ENCODE data around the gene ME2.
"Not testable (repeated sequence)": the region's sequence is repeated elsewhere in the genome, so short reads cannot be mapped to it uniquely, and the experiment has no call there.

Gene ME2

DNA sequence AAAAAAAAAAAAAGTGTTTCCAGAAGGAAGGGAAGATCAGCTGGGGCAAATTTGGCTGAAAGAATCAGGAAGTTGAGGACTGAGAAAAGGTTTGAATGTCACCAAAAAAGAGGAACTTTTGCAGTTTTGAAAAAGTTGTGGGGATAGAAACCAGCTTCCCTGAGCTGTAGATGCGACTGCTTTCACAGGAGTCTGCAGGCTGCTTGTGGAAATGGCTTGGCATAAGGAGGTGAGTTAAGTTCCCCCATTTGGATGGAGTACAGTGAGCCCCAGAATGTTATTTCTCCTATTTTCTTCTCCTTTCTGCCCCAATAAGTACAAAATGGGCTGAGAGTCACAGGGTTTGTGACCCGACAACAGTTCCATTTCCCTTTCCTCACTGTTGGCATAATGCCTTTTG, 16.5 kb upstream of the ME2 start:
- DNase-seq (ENCODE audit: low read depth) = no peak

DNA sequence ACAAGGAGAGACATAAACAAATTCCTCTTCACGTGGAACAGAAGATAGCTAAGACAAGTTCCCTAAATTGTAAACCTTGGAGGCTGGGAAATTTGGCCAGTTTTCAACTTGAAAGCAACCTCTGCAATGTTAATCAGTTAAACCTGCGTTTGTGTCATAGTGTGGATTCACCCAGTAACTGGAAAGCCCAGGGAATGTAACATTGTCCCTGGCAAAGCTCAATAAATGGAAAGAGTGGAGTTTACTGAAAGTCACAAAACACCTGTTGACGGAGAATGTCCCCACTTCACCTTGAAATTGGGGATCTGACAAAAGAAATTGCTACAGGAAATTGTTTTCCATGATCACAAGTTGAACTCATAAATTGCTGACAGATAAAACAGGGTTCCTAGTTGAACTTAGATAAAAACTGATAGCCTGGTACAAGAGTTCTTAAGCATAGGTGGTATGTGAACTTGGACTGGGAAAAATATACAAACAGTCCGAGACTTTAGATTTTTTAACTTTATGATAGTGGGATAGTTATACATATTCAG, 15.0 kb upstream of the ME2 start:
- DNase-seq (ENCODE audit: low read depth) = no peak

DNA sequence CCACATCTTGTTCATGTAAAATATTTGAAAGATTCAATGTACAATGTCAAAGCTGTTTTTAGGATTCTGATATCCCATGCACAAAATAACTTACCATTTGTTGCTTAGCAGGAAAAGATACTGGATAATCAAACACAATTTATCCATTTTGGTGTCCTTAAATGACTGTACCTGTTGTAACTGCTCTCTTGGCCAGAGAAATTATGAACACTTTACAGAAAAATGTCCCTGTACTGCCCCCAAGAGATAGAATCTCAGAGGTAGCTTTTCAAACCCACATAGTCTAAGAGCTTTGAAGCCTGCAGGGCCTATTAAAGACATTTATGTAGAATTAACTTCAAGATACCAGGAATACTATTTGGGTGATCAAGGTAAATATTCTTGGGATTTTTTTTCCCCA, 12.2 kb upstream of the ME2 start:
- DNase-seq (ENCODE audit: low read depth) = peak; percentile 34

DNA sequence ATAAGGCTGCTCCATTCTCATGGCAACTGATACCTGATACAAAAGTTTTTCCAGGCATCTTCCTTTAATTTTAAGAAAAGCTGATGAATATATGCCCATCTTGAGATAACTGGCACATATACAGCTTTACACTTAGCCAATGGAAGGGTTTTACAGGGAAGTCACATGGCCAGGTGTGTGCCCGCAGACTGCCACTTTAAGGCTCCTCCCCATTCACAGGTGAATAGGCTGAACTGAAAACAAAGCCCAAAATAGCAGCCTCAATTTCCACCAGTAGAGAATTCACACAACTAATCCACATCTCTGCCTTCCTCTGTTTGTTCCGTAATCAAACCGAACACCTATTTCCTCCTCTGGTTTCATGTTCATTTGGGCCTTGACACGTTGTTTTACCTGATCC, 9.8 kb upstream of the ME2 start:
- no peak for DNase-seq (ENCODE audit: low read depth)

DNA sequence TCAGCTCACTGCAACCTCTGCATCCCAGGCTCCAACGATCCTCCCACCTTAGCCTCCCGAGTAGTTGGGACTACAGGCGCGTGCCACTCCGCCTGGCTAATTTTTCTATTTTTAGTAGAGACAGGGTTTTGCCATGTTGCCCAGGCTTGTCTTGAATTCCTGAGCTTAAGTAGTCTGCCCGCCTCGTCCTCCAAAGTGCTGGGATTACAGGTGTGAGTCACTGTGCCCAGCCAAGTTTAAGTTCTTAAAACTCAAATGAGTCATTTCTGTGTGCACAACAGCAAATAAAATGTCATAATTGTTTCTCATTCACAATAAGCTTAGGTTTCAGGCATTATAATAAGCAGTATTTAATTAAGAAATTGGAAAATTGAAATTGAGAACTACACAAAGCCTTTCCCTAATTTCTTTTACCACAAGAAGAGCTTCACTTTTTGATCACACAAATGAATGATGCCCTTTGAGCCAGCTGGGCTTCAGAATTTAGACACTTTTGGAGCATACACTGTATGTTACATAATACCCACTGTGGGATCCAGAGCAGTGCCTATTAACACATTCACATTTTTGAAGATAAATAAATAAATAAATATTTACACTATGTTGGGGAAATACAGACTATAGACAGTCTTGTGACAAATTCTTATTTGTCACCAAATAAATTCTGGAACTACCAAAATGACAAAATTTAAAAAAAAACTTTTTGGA, 8.6 kb upstream of the ME2 start:
- peak; percentile 87 for DNase-seq (ENCODE audit: low read depth)

DNA sequence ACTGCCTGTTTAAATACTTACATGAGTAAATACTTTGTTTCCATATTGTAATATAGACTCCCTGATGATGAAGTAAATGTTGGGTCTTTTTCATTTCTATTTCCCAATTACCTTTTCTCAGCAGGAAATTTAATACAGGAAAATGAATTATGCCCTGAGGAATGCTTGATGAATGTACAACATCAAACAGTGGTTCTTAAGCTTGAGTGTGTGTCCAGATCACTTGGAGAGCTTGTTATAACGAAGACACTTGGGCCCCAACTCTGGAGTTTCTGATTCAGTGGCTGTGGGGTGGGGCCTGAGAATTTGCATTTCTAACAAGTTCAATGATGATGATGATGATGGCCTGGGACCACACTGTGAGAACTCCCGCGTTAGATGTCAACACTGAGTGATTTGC, 7.1 kb upstream of the ME2 start:
- peak; percentile 20 for DNase-seq (ENCODE audit: low read depth)

DNA sequence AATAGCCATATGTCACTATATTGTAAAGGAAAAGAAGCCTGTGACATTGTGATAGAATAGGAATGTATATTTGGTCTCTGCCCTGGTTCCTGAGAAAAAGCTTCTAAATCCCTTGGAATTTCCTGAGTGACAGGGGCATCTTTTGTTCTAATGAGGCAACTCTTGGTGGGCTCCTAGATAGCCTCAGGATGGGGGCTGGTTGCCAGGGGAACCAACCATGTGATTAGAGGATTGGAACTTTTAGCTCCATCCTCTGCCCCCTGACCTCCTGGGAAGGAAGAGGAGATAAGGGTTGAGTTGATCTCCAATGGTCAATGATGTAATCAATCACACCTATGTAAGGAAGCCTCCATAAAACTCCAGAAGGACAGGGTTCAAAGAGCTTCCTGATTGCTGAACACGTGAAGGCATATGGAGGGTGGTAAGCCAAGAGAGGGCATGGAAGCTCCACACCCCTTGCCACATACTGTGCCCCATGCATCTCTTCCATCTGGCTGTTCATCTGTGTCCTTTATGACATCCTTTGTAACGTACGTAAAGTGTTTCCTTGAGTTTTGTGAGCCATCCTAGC, 2.9 kb upstream of the ME2 start:
- DNase-seq (ENCODE audit: low read depth) = no peak

DNA sequence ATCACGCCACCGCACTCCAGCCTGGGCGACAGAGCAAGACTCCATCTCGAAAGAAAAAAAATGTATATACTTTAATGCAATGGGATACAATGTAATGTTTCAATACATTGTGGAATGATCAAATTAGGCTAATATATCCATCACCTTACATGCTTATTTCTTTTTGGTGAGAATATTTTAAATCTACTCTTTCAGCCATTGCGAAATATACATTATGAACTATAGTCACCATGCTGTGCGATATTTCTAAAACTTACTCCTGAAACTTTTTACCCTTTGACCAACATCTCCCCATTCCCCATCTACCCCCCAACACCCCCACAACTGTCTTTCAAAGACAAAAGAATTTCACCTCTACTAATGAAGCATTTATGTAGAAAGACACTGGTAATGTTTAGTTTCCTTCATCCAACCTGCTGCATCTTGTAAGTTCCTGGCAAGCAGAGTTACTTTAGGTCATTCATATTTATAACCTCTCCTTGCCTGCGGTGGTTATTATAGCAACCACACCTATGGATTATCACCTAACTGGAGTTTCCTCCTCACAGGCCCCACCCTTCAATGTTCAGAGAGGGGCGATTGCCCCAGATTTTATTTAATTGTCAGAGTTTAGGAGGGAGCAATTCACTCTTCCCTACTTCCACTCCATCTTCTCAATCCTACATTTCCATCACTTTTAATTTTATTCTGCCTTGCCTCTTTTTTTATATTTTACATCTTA, 1.2 kb upstream of the ME2 start:
- no peak for DNase-seq (ENCODE audit: low read depth)

DNA sequence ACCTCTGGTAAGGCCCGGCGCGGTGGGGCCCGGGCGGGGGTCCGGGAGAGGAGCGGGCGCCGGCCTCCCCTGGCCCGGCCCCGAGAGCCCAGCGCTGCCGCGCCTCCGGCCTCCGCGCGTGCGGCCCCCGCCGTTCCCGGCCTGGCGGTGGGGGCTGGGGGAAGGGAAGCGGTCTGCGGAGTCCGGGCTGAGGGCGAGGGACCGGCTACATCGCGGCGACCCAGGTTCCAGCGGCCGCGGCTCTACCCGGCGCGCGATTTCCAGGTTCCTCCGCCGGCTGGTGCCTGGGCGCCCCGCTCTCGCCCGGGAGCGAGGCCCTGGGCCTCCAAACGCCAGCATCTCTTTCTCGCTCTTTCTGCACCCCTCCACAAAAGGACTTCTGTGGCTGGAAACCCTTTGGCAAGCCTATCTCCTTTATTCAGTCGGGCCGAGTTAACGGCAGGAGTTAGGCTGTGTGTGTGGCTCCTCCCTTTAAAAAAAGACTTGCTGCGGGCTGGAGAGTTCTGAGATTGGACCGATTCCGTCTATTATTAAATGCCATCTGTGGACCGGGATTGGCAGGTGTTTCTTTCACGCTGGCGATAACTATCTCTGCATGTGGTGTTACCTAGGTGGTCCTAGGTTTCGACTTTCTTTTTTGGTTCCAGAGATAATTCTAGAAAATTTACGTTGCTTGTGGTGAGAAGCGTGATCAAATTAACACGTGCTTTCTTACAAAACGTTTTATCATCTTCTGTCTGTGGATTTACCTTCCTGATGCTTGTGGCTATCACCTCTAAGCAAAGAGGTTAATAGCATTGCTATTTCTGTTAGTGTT, 592 bp downstream of the ME2 start:
- DNase-seq (ENCODE audit: low read depth) = peak; percentile 58

DNA sequence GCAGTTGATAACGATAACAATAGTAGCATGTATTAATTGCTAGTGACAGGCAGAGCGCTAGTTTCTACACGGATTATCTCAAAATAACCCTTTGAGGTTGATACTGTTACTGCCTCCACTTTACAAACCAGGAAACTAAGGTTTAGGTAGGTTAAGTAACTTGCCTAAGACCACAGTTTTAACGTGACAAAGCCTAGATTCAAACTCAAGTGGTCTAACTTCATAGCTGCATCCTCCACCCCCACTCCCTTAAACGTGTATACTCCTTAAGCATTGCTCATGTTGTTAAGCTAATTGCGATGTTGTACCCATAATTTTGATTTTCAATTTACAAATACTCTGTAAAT, 1.2 kb downstream of the ME2 start:
- peak; percentile 23 for DNase-seq (ENCODE audit: low read depth)

DNA sequence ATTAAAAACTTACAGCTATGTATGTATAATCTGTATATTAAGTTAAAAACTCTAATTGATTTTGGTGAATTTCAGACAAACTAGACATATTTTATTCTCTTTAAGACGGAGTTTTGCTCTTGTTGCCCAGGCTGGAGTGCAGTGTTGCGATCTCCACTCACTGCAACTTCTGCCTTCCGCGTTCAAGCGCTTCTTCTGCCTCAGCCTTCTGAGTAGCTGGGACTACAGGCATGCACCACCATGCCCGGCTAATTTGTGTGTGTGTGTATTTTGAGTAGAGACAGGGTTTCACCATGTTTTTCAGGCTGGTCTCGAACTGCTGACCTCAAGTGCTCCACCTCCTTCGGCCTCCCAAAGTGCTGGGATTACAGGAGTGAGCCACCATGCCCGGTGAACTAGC, 2.0 kb downstream of the ME2 start:
- DNase-seq (ENCODE audit: low read depth) = not testable (repeated sequence)

DNA sequence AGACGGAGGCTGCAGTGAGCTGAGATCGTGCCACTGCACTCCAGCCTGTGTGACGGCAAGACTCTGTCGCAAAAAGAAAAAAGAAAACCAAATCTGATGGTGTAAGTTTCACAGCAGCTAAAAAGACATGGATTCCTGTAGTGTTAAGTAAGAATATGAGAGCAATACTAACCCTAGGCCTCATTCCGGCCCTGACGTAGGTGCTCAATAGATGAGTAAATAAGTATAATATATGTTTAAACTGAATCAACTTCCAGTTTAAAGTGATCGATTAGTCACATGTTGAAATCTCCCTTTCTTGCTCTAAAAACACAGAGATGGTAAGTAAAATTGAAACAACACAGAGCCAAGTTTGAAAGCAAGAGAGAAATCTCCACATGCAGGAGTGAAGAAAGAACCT, 8.0 kb downstream of the ME2 start:
- DNase-seq (ENCODE audit: low read depth) = no peak

DNA sequence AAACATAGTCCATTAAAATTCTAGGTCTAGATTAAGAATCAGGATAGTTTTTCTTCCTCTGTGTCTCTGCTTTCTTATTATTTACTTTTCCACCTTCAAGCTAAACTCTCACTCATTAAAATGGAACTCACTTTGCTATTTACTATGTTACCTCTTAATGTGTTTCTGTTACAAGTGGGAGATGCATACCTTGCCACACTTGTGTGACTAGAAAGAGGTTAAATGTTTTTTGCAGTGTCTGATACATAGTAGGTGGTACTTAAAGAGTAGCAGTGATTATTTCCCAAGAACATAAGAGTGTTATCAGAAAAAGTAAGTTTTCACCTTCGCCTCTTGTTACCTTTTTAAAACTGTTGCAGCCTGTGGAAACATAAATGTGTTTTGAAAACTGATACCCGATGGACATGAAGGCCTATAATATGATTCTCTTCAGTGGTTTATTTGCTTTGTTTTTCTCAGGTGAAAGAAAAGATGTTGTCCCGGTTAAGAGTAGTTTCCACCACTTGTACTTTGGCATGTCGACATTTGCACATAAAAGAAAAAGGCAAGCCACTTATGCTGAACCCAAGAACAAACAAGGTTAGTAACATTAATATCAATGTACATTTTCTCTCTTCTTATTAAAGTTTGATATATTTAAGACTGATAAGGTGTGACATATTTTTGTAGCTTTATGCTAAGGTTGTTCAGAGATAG, 16.6 kb downstream of the ME2 start:
- DNase-seq (ENCODE audit: low read depth) = no peak

DNA sequence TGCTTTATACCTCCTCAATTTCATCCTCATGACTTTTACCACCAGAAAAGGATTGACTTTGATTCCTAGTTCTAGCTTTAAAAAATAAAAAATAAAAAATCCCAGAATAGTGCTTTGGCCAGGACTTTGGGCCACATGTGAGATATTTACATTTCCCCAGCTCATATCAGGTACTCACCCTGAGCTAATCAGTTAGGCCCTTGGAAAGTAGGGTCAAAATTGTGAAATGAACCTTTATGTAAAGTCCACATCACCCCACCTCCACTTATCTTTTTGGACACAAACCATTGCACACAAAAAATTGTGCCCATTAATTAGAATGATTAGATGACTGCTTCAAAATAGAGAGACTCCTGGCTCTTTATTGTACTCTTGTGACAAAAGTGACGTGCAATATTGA, 17.2 kb downstream of the ME2 start:
- no peak for DNase-seq (ENCODE audit: low read depth)

DNA sequence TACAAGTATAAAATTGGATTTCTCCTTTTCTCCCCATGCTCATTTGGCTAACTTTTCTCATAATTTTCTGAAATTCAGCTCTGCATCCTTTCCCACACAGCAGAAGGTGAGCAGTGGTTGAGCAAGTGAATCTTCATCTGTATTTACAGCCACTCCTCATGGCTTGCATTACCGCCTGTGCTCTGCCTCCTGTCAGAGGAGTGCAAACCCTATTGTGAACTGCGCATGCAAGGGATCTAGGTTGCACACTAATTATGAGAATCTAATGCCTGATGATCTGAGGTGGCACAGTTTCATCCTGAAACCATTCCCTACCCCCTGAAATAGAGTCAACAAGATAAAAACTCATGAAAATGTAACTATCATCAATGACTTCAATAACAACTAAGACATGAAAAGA, 20.0 kb downstream of the ME2 start:
- no peak for DNase-seq (ENCODE audit: low read depth)

DNA sequence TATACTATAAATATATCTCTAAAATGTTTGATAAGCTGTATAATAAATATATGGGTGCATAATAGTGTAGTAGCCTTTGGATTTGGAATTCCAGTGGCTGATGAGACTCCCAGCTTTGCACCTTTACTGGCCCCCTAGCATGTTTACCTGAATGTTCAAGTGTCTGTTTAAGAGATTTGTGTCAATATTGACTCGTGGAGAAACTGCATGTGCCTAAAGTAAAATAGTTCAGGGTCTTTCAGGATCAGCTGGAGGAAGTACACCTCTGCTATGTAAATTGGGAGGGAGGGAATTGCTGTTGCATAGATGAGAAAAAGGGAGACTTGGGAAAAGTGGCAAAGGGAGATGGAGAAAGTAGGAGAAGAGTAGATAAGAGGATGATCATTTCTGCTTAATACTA, 23.9 kb downstream of the ME2 start:
- DNase-seq (ENCODE audit: low read depth) = no peak

DNA sequence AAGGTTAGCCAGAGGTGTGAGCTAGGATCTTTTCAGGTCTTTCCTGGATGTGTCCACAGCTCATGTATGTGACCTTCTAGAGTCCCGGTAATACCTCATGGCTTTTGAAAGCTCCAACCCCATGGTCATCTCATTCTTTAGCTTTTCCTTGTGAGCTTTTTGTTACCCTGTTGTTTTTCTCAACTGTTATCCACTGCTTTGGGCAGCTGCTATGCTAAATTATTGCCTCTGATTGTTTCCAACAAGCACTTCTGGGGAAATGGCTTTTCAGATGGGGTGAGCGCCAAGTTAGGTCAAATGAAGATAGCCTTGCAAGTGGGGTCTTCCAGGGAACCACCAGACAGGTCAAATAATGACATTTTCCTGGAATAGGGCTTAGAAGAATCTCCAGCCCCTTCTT, 27.9 kb downstream of the ME2 start:
- DNase-seq (ENCODE audit: low read depth) = no peak

DNA sequence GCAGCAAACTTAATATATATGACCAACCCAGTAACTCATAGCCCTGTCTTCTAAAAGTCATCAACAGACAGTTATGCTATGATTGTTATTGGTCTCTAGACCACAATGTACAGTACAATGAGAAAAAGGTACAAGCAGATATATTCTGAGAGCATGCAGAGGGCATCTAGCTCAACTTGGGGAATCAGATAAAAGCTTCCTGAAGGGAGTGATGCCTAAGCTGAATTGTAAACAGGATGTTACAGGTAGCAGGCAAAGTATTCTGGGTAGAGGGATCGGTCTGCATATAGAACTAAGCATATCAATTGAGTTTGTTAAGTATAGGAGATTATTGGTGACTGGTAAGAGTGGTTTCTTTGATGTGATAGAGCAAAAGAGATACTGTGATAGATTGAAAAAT, 30.3 kb downstream of the ME2 start:
- no peak for DNase-seq (ENCODE audit: low read depth)

DNA sequence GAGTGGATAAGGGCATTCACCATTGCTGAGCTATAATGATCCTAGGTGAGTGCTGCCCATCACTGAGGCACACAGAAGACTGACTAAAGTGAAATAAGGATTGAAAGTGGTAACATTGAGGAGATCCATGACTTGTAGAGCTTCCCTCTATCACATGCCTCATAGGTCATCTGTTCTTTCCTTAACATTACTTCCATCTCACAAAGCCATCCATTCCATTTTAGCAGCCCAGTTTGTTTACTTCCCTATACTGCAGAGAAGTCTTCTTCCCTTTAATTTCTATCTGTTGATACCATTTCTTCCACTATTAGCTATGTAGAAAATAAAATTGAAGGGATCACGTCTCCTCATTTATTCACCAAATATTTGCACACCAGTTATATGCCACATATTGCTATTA, 32.1 kb downstream of the ME2 start:
- DNase-seq (ENCODE audit: low read depth) = no peak

DNA sequence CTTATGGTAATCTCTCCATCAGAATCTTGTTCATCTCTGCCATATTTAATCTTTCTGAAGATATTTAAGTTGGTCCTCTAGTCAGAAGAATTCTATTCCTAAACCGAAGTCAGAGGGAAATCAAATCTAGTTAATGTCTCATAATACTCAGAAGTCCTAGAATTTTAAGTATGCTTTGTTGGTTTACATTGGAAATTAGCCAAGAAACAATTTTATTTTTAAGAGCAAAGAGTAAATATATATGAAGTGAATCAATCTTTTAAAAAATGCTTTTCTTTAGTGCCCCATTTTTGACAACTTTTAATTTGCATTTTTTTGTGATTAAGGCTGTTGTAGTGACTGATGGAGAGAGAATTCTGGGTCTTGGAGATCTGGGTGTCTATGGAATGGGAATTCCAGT, 38.1 kb downstream of the ME2 start:
- no peak for DNase-seq (ENCODE audit: low read depth)

DNA sequence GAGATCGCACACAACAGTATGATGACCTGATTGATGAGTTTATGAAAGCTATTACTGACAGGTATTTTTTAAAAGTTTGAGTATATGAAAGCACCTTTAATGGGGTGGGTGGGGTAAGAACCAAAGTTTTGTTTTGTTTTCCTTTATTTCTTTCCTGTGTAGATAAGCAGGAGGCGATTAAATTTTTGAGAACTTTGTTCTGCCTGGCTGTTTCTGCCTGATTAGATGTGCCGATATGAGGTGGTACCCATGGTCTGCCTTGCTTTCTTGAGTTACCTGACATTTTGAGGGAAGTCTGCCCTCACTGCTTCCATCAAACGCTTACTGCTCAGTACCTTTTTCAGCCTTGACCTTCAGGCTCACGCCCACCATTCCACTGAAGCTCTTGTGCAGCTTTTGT, 39.2 kb downstream of the ME2 start:
- no peak for DNase-seq (ENCODE audit: low read depth)

DNA sequence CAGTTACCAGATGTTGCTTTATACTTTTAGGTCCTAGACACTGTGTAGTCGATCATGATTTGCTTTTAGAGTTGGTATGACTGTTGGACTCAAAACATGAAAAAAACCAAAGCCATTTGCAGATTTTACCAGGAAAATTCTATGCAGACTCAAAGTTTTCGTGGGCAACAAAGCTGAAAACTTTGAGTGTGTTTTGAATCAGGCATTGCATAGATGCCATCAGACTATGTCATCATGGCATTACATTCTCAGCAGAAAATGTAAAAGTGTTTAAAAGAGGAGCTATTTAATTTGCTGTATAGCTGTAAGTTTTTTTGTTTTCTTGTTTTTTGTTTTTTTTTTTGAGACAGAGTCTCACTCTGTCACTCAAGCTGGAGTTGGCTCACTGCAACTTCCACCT, 45.5 kb downstream of the ME2 start:
- peak; percentile 4 for DNase-seq (ENCODE audit: low read depth)
